ENCODE measurements around the gene KDM4C. TPM values are rescaled to one million over a fixed set of nuclear protein-coding genes. Genes with fewer than 3 reads are reported as not detected.

Gene KDM4C
- total RNA-seq (2022): 16.2 and 20.2 TPM in 2 replicates
- Bru-seq, nascent RNA: percentile 69 among the genes with signal in this experiment
- BruChase-seq, experiment 1, labeled RNA remaining after a 6-hour chase: percentile 46 among the genes with signal in this experiment
- BruChase-seq, experiment 2, labeled RNA remaining after a 2-hour chase: percentile 49 among the genes with signal in this experiment
- long read RNA-seq, full-length matches to known transcripts: 1 of 11 reads
- long read RNA-seq, partial matches to known transcripts: 4 of 11 reads
- long read RNA-seq, other reads (novel, unspliced or antisense): 6 of 11 reads

DNA sequence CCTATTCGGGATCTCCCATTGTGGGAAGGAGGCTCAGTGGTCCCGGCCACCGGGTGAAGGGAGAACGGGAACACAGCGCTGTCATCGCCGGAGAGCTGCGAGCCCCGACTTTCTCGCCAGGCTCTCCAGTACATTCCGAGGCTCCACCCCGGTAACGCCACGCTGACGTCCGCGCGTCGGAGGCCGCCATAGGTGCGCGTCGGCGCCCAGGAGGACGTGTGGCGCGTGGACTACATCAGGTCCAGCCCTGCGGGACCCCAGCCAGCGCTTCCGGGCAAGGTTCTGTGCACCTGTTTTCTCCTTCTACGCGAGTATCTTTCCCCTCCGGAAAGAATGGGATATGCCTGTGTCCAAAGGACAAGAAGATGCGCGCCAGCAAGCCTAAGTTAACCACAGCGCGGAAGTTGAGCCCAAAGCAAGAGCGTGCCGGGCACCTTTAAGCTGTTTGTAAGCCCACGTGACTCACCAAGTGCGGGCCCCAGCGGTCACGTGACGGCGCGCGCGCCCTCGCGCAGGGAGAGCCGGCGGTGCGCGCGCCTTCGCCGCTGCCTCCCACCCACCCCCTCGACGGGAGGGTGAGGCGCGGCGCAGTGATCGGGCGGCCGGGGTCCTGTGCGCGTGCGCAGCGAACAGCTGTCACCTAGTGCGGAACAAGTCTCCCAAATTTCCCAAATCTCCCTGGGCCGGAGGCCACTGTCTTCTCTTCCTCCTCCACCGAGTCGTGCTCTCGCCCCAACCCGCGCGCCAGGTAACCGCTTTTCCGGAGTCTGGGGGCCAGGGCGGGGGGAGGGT, at the start of gene KDM4C:
KDM4C (plus strand) TSS at position 518 of the 792 bp plus-strand sequence. CDS start 35,016 bp downstream, outside the sequence.
- TF ChIP-seq, protein P1, sequence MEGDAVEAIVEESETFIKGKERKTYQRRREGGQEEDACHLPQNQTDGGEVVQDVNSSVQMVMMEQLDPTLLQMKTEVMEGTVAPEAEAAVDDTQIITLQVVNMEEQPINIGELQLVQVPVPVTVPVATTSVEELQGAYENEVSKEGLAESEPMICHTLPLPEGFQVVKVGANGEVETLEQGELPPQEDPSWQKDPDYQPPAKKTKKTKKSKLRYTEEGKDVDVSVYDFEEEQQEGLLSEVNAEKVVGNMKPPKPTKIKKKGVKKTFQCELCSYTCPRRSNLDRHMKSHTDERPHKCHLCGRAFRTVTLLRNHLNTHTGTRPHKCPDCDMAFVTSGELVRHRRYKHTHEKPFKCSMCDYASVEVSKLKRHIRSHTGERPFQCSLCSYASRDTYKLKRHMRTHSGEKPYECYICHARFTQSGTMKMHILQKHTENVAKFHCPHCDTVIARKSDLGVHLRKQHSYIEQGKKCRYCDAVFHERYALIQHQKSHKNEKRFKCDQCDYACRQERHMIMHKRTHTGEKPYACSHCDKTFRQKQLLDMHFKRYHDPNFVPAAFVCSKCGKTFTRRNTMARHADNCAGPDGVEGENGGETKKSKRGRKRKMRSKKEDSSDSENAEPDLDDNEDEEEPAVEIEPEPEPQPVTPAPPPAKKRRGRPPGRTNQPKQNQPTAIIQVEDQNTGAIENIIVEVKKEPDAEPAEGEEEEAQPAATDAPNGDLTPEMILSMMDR (IDR thresholded peaks at IDR 0.05; ENCODE audit: unreplicated experiment): no peak
- Mint-ChIP-seq H3K4me3 (ENCODE audit: low read depth, unreplicated experiment) (peak within 1 kb of the TSS; percentile 95), H3K27ac (ENCODE audit: unreplicated experiment) (peak within 1 kb of the TSS; percentile 97), H3K36me3 (ENCODE audit: insufficient read depth, unreplicated experiment) (peaks cover 38% of the 10 kb centered on the region), H3K27me3 (ENCODE audit: unreplicated experiment) (no peaks in the 10 kb centered on the region), H3K4me1 (ENCODE audit: low read depth, unreplicated experiment) (no peaks in the 10 kb centered on the region), H3K9me3 (ENCODE audit: low read depth, unreplicated experiment) (no peaks in the 10 kb centered on the region)
- BruUV-seq (replicated peaks): TSS peak; percentile 94
- intact Hi-C loops (cut with micrococcal nuclease; ENCODE audit: unreplicated experiment): no loop called here
- CTCF ChIA-PET: interaction anchor here (0.6 to 1.0 kb wide), 2 partner anchors 18 to 108 kb away, joined by 3 to 4 read pairs; no protein-coding TSS in a partner anchor
- DNase-seq: peak; percentile 91

DNA sequence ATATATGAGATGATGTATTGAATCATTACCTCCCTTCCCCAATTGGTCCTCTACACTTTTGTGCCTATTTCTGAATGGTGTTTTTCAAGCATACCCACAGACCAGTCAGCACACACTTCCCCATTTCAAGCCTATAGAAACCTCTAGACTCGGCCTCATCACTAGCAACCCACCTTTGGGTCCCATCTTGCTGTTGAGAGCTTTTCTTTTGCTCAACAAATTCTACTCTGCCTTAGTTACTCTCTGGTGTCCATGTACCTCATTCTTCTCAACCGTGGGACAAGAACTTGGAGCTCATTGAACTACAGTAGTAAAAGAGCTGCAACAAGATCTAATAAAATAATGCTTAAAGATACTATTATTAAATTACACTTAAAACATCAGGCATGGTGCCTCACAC, 49.0 kb upstream of the KDM4C start:
- BruUV-seq (replicated peaks): no TSS peak
- TF ChIP-seq, protein P1 (IDR thresholded peaks at IDR 0.05; ENCODE audit: unreplicated experiment): no peak
- Mint-ChIP-seq H3K4me3 (ENCODE audit: low read depth, unreplicated experiment) (no peak overlapping the region), H3K4me1 (ENCODE audit: low read depth, unreplicated experiment) (no peaks in the 10 kb centered on the region), H3K27ac (ENCODE audit: unreplicated experiment) (no peak overlapping the region), H3K27me3 (ENCODE audit: unreplicated experiment) (no peaks in the 10 kb centered on the region), H3K36me3 (ENCODE audit: insufficient read depth, unreplicated experiment) (no peaks in the 10 kb centered on the region), H3K9me3 (ENCODE audit: low read depth, unreplicated experiment) (no peaks in the 10 kb centered on the region)
- CTCF ChIA-PET: no interaction called here
- intact Hi-C loops (cut with micrococcal nuclease; ENCODE audit: unreplicated experiment): no loop called here
- no peak for DNase-seq

DNA sequence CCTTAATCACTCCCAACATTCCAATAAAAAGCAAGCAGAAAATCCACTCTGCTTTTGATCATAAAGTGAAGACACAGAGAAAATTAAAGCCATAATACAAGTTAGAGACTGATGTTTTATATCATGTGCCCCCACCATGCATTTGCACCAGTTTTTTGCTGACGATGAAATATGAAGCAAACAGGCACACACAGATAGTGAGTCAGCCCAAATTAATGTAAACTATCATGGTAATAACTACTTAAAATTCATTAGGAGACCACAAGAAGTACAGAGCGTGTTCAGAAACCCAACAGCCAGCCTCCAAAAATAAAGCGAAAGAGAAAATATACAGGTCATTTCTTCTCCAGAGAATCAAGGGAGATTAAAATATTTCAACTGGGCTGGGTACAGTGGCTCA, 46.4 kb upstream of the KDM4C start:
- no peaks in the 10 kb centered on the region for H3K4me1 Mint-ChIP-seq (ENCODE audit: low read depth, unreplicated experiment)
- H3K9me3 Mint-ChIP-seq (ENCODE audit: low read depth, unreplicated experiment): no peaks in the 10 kb centered on the region
- intact Hi-C loops (cut with micrococcal nuclease; ENCODE audit: unreplicated experiment): no loop called here
- TF ChIP-seq, protein P1 (IDR thresholded peaks at IDR 0.05; ENCODE audit: unreplicated experiment): no peak
- CTCF ChIA-PET: no interaction called here
- peaks cover 12% of the 10 kb centered on the region for H3K36me3 Mint-ChIP-seq (ENCODE audit: insufficient read depth, unreplicated experiment)
- H3K27ac Mint-ChIP-seq (ENCODE audit: unreplicated experiment): no peak overlapping the region
- no peaks in the 10 kb centered on the region for H3K27me3 Mint-ChIP-seq (ENCODE audit: unreplicated experiment)
- H3K4me3 Mint-ChIP-seq (ENCODE audit: low read depth, unreplicated experiment): no peak overlapping the region
- no TSS peak for BruUV-seq (replicated peaks)
- DNase-seq: no peak

DNA sequence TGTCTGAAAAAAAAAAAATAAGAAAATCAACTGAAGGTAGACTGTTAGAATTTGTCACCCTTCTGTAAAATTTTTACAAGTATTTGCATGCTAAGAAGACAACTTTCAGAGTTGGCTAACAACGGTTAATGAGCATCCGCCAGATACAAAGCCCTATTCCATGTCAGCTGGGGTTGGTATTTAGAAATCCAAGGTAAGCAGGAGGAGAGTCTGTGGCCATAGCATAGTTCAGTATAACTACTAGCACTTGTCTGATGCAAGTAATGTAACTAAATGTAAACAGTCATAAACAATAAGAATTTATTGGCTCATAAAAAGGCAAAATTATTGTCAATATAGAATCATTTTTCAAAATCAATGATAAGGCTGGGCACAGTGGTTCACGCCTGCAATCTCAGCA, 45.7 kb upstream of the KDM4C start:
- Mint-ChIP-seq H3K4me1 (ENCODE audit: low read depth, unreplicated experiment) (no peaks in the 10 kb centered on the region), H3K4me3 (ENCODE audit: low read depth, unreplicated experiment) (no peak overlapping the region)

More for the DNA sequence above, 45.7 kb upstream of the KDM4C start:
- H3K27ac Mint-ChIP-seq (ENCODE audit: unreplicated experiment): no peak overlapping the region
- H3K27me3 Mint-ChIP-seq (ENCODE audit: unreplicated experiment): no peaks in the 10 kb centered on the region
- intact Hi-C loops (cut with micrococcal nuclease; ENCODE audit: unreplicated experiment): no loop called here
- peaks cover 14% of the 10 kb centered on the region for H3K36me3 Mint-ChIP-seq (ENCODE audit: insufficient read depth, unreplicated experiment)
- no TSS peak for BruUV-seq (replicated peaks)
- H3K9me3 Mint-ChIP-seq (ENCODE audit: low read depth, unreplicated experiment): no peaks in the 10 kb centered on the region
- CTCF ChIA-PET: no interaction called here
- no peak for DNase-seq
- TF ChIP-seq, protein P1 (IDR thresholded peaks at IDR 0.05; ENCODE audit: unreplicated experiment): no peak
